ENCODE results near the gene PNCK.

The PNCK gene

DNA sequence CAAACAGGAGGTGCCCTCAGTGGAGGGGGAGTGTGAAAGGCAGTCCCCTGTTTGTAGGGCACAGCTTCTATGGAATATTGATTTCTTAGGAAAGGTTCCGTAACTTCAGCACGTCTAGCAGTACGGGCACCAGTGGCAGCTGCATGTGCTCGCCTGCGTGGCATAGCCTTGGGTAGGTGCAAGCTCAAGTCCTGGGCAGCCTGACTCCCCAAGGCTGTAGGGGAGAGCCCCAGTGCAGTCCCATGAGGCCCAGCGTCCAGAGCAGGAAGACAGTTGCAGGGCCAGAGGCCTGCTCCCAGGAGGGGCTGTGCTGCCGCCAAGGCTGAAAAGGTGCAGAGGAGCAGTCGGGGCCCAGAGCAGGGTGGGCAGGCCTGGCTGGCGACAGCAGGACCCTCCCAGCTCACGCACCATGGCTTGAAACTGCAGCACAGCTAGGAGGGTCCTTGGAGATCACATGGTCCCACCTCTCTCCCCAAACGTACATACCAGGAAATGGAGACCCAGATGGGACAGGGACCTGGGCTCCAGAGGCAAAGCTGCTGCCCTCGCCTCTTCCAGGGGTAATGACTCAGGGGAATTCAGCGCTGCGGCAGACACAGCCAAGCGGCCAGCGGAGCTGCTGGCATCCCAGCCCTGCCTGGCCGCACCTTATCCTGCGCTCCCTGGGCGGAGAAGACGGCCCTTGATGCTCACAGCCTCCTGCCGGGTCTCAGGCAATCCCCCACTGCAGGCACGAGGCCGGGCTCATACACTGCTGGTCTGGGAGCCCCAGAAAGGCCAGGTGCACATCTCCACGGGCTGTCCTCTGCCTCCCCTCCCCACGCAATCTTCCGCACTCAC, 32.7 kb downstream of the PNCK start:
- CTCF ChIA-PET: interaction anchor here (0.9 to 1.5 kb wide), 4 partner anchors 12 to 699 kb away, joined by 3 to 4 read pairs (median 3); no protein-coding TSS in a partner anchor
- POLR2A ChIA-PET: no interaction called here
- TF ChIP-seq, protein P1, sequence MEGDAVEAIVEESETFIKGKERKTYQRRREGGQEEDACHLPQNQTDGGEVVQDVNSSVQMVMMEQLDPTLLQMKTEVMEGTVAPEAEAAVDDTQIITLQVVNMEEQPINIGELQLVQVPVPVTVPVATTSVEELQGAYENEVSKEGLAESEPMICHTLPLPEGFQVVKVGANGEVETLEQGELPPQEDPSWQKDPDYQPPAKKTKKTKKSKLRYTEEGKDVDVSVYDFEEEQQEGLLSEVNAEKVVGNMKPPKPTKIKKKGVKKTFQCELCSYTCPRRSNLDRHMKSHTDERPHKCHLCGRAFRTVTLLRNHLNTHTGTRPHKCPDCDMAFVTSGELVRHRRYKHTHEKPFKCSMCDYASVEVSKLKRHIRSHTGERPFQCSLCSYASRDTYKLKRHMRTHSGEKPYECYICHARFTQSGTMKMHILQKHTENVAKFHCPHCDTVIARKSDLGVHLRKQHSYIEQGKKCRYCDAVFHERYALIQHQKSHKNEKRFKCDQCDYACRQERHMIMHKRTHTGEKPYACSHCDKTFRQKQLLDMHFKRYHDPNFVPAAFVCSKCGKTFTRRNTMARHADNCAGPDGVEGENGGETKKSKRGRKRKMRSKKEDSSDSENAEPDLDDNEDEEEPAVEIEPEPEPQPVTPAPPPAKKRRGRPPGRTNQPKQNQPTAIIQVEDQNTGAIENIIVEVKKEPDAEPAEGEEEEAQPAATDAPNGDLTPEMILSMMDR (IDR thresholded peaks at IDR 0.05; ENCODE audit: control extremely low read depth, extremely low read depth, low read depth, missing control alignments): no peak
- no peak for DNase-seq (ENCODE audit: extremely low spot score)

DNA sequence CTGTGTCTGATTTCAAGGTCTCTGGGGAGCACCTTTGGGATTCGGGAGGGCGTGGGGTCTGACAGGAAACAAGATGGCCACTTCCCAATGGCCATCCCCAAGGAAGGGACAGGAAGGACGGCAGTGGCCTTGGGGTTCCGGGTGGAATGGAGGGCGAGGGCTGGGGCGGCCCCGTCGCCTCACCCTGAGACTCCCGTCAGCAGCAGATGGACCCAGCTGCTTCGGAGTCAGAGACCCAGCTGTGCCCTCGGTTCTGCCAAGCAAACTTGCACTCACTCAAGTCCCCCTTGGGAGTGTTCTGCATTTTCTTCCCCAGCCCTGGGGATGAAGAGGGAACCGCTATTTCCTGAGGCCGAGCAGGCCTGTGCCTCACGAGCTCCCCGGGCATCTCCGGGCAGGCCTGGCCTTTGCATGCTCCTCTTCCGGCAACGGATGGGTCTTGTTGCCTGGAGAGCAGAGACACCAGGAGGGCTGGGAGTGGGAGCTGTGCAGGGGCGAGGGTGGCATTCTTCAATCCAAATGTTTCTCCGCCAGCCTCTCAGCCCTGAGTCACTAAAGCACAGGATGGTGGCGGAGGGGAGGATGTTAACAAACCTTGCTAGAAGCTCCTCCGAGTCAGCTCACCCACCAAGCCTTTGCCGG, 33.4 kb downstream of the PNCK start:
- TF ChIP-seq, protein P1 (IDR thresholded peaks at IDR 0.05; ENCODE audit: control extremely low read depth, extremely low read depth, low read depth, missing control alignments): no peak
- CTCF ChIA-PET: interaction anchor here (0.9 to 1.5 kb wide), 4 partner anchors 12 to 699 kb away, joined by 3 to 4 read pairs (median 3); no protein-coding TSS in a partner anchor
- POLR2A ChIA-PET: no interaction called here
- DNase-seq (ENCODE audit: extremely low spot score): peak; percentile 9

DNA sequence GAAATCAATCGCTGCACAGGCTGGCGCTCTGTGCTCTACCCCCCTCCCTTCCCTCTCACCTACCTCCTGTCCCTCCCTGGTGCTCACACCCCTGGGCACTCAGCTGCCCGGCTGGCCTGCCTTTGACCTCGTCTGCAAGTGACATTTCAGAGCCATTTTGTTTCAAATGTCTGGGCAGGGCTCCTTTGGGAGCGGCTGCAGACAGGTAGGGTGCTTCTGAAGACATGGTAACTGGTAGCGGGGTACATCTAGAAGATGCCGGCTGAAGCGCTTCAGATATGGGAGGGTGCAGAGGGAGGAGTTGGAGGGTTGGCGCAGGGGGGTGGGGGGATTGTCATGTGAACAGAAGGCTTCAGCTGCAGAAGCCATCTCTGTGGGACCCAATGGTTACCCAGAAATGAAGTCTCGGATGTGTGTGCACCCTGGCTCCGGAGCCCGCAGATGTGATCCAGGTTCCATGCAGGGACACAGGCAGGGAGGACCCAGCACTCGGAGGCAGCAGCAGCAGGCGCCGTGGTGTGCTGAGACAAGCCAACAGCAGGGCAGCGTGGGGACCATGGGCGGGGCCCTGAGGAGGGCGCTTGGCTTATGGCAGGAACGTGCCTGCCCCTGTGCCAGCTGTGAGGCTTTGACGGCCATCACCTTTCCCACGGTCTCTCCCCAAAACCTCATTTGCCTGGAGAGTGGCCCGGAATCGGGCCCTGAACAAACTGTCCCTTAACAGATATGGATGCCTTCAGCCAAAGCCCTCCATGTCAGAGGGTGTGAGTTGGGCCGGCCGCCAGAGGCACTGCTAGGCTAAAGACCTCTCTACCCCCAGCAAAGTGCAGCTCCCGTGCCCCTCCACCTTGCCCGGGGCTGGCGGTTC, 34.2 kb downstream of the PNCK start:
- DNase-seq (ENCODE audit: extremely low spot score): peak; percentile 14
- ChIA-PET POLR2A (no interaction called here), CTCF (interaction anchor here (1.4 to 1.5 kb wide), 2 partner anchors 11 to 31 kb away, joined by 3 to 4 read pairs; no protein-coding TSS in a partner anchor)
- TF ChIP-seq, protein P1 (IDR thresholded peaks at IDR 0.05; ENCODE audit: control extremely low read depth, extremely low read depth, low read depth, missing control alignments): no peak

DNA sequence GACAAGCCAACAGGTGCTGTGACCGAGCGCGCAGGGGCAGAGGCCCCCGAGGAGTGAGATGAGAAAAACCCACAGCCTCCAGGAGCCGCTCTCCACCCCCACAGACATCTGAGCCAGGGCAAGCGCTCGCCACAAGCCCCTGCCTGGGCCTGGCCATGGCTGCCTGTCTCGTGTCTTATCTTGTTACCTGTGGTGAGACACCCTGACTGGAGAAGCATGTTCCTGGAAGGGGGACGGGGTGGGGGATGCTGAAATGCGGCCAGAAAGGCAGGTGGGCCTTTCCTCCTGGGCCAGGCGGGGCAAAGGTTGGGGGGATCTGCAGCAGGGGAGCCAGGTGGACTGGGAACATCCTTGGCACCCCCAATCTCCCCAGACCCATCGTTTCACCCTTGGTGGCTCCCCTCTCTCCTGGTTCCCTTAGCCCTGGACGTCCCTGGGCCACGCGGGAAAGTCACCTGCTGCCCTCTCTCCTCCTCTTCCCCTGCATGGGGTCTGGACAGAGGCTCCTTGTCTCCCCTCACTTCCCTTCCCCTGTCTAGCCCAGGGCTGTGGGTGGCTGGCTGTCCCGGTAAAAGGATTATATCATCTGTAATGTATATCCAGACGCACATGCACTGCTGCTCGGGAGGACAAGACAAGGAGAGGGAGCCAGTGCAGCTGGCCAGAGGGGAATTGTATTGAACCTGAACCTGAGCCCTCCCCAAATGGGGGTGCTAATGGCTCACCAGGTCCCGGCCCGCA, 35.0 kb downstream of the PNCK start:
- DNase-seq (ENCODE audit: extremely low spot score): peak; percentile 8
- TF ChIP-seq, protein P1 (IDR thresholded peaks at IDR 0.05; ENCODE audit: control extremely low read depth, extremely low read depth, low read depth, missing control alignments): no peak
- POLR2A ChIA-PET: no interaction called here
- CTCF ChIA-PET: interaction anchor here (0.7 kb wide), 1 partner anchor 99 kb away, joined by 3 read pairs; no protein-coding TSS in a partner anchor

DNA sequence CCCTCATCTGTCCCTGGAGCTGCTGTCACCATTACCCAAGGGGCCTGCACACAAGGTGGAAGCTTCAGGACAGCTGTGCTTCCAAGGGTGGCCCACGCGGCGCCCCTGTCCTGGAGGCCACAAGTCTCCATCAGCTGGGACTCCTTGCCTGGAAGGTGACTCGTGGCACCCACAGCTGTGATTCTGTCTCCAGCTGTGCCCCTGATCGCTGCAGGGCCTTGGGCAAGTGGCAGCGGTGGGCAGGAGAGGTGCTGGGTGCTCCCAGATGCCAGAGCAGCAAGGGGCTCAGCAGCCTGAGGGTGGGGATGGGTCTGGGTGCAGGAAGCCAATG, 35.6 kb downstream of the PNCK start:
- ChIA-PET CTCF (interaction anchor here (0.7 kb wide), 1 partner anchor 99 kb away, joined by 3 read pairs; no protein-coding TSS in a partner anchor), POLR2A (no interaction called here)
- TF ChIP-seq, protein P1 (IDR thresholded peaks at IDR 0.05; ENCODE audit: control extremely low read depth, extremely low read depth, low read depth, missing control alignments): no peak
- DNase-seq (ENCODE audit: extremely low spot score): peak; percentile 10

All from GM10248 (cell line).